Keratinocyte (primary cell): ENCODE data around the gene CUTC. TPM values are rescaled to one million over a fixed set of nuclear protein-coding genes. Genes with fewer than 3 reads are reported as not detected.

Source experiments
- DNase-seq: peaks from one replicate; pipeline ENCODE4 v3.0.0-alpha.2; 2011; ENCODE audit warnings: low read depth, missing footprints, low spot score
- FAIRE-seq: peaks from 2 replicates; lab custom pipeline; 2011; peaks lifted over from hg19 to GRCh38; lab: Jason Lieb, UNC
- H2AFZ ChIP-seq: 2 replicates; pipeline ENCODE4 v1.6.0; 2012; ENCODE audit warnings: low read length, control low read depth, inconsistent platforms; ENCODE audit not compliant: control insufficient read depth
- H3K27ac ChIP-seq: 2 replicates; pipeline ENCODE4 v1.5.1; 2011; ENCODE audit warnings: low read length; ENCODE audit not compliant: control insufficient read depth, insufficient read depth
- H3K27me3 ChIP-seq: 3 replicates; pipeline ENCODE4 v1.6.0; 2011; ENCODE audit warnings: low read length; ENCODE audit not compliant: control insufficient read depth, insufficient read depth; ENCODE audit errors: extremely low read depth
- H3K36me3 ChIP-seq, 2 experiments: 2 replicates in 1 of 2; 3 replicates in 1 of 2; pipeline ENCODE4 v1.5.1; 2011; ENCODE audit warnings: low read length in 2 of 2, mild to moderate bottlenecking in 1 of 2; ENCODE audit not compliant: control insufficient read depth in 2 of 2, insufficient read depth in 2 of 2; ENCODE audit errors: extremely low read depth in 1 of 2
- H3K4me1 ChIP-seq: 3 replicates; pipeline ENCODE4 v1.5.1; 2011; ENCODE audit warnings: low read length; ENCODE audit not compliant: control insufficient read depth, insufficient read depth; ENCODE audit errors: extremely low read depth
- H3K4me2 ChIP-seq: 3 replicates; pipeline ENCODE4 v1.6.0; 2011; ENCODE audit warnings: low read depth, low read length; ENCODE audit not compliant: control insufficient read depth, insufficient read depth; ENCODE audit errors: extremely low read depth
- H3K4me3 ChIP-seq, 3 experiments: fragments of 200-600 bp in 1 of 3; sonication (generic) in 1 of 3; 2 replicates in 2 of 3; 3 replicates in 1 of 3; pipeline ENCODE4 v1.5.1; 2011 to 2016; ENCODE audit warnings: low read length in 3 of 3, mild to moderate bottlenecking in 3 of 3, control low read depth in 2 of 3, inconsistent platforms in 1 of 3, low read depth in 1 of 3, mixed read lengths in 1 of 3, mixed run types in 1 of 3, moderate library complexity in 1 of 3; ENCODE audit not compliant: control insufficient read depth in 2 of 3, insufficient read depth in 2 of 3; ENCODE audit errors: extremely low read depth in 1 of 3
- H3K79me2 ChIP-seq: 2 replicates; pipeline ENCODE4 v1.6.0; 2012; ENCODE audit warnings: low read length; ENCODE audit not compliant: control insufficient read depth, insufficient read depth
- H3K9ac ChIP-seq: 3 replicates; pipeline ENCODE4 v1.6.0; 2011; ENCODE audit warnings: low read length; ENCODE audit not compliant: control insufficient read depth, insufficient read depth; ENCODE audit errors: extremely low read depth
- H3K9me1 ChIP-seq: 3 replicates; pipeline ENCODE4 v1.6.0; 2011; ENCODE audit warnings: low read length; ENCODE audit not compliant: control insufficient read depth, insufficient read depth; ENCODE audit errors: extremely low read depth
- H3K9me3 ChIP-seq: 2 replicates; pipeline ENCODE4 v1.5.1; 2012; ENCODE audit warnings: low read depth, low read length; ENCODE audit not compliant: control insufficient read depth
- H4K20me1 ChIP-seq: 3 replicates; pipeline ENCODE4 v1.6.0; 2011; ENCODE audit warnings: low read length; ENCODE audit not compliant: control insufficient read depth, insufficient read depth; ENCODE audit errors: extremely low read depth
- EZH2 ChIP-seq: IDR thresholded peaks from one replicate; pipeline ENCODE4 v1.6.1; 2012; ENCODE audit warnings: inconsistent platforms, mild to moderate bottlenecking, low read length, moderate library complexity
- dilution Hi-C: fragments of 300-500 bp; cut with MboI; formaldehyde crosslinking; loops from one replicate; pipeline ENCODE4 v1.7.0; 2020; ENCODE audit warnings: low sequenced_read_pairs; ENCODE audit not compliant: extremely low pct_ligation_motif_present
- polyA plus RNA-seq, 5 experiments: library from polyadenylated mRNA; depleted of rRNA in 3 of 5; stranded (reverse) in 3 of 5; stranded (forward) in 1 of 5; unstranded in 1 of 5; fragments of >200 nt; gene quantifications; 1 replicate in 1 of 5; 2 replicates in 3 of 5; 3 replicates in 1 of 5; pipeline versions ENCODE4 v1.2.1 to v1.2.3, GENCODE V29; 2011 to 2012; ENCODE audit warnings: missing spikeins in 2 of 5, low read depth in 1 of 5, low replicate concordance in 1 of 5
- TF ChIP-seq, protein P1 (sequence below), 3 experiments: IDR thresholded peaks in 1 of 3; conservative IDR thresholded peaks in 1 of 3; optimal IDR thresholded peaks in 1 of 3; 2 replicates in 2 of 3; 3 replicates in 1 of 3; pipeline versions ENCODE3 to v1.5.1; 2011; ENCODE audit warnings: low read length in 3 of 3, mild to moderate bottlenecking in 3 of 3, moderate library complexity in 2 of 3, control low read depth in 1 of 3, inconsistent platforms in 1 of 3; ENCODE audit not compliant: insufficient read depth in 2 of 3; ENCODE audit errors: extremely low read depth in 1 of 3

The CUTC gene
- polyA plus RNA-seq, 1 donor (not counting 4 experiments of a cell fraction or from before 2014, with no cell fraction given), result 29.5 TPM

DNA sequence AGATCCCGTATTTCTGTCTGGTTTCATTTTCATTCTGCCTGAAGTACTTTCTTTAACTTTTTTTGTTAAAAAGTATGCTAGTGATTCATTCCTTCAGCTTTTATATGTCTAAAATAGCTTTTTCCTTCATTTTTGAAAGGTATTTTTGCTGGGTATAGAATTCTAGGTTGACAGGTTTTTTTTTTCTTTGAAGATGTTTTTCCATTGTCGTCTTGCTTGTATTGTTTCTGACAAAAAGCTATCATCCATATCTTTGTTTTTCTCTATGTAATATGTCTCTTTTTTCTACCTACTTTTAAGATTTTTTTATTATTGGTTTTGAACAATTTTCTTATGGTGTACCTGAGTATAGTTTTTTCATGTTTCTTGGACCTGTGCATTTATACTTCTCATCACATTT, 8.2 kb downstream of the CUTC start:
- H3K4me2 ChIP-seq, result no peak overlapping the region

DNA sequence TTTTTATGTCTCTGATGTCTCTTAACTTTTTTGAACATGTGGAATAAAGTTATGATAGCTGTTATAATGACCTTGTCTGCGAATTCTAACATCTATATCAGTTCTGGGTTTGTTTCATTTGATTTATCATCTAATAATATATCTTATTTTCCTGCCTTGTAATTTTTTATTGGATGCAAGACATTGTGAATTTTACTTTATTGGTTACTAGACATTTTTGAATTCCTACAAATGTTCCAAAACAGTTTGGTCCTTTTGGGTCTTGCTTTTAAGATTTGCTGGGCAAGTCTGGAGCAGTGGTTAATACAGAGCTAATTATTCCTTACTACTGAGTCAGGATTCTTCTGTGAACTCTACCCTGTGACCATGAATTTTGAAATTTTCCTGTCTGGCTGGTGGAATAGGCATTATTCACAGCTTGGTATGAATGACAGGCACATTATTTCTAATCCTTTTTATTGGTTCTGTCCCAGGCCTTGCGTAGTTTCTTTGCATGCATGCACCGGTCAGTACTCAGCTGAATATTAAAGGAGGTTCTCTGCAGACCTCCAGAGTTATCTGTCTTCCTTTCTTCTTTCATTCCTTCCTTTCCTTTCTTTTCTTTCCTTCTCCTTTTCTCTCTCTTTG, 9.0 kb downstream of the CUTC start:
- Histone ChIP-seq H3K36me3 (peaks cover 14 to 33% of the 10 kb centered on the region in 2 experiments), H3K27me3 (no peaks in the 10 kb centered on the region), H3K9me3 (no peaks in the 10 kb centered on the region), H3K9ac (no peak overlapping the region), H3K9me1 (no peaks in the 10 kb centered on the region), H3K4me3 (no peak overlapping the region), H3K27ac (no peak overlapping the region), H3K4me1 (no peaks in the 10 kb centered on the region), H3K4me2 (no peak overlapping the region), H2AFZ (no peak overlapping the region), H3K79me2 (peaks cover 3% of the 10 kb centered on the region), H4K20me1 (no peaks in the 10 kb centered on the region)
- TF ChIP-seq, protein P1, sequence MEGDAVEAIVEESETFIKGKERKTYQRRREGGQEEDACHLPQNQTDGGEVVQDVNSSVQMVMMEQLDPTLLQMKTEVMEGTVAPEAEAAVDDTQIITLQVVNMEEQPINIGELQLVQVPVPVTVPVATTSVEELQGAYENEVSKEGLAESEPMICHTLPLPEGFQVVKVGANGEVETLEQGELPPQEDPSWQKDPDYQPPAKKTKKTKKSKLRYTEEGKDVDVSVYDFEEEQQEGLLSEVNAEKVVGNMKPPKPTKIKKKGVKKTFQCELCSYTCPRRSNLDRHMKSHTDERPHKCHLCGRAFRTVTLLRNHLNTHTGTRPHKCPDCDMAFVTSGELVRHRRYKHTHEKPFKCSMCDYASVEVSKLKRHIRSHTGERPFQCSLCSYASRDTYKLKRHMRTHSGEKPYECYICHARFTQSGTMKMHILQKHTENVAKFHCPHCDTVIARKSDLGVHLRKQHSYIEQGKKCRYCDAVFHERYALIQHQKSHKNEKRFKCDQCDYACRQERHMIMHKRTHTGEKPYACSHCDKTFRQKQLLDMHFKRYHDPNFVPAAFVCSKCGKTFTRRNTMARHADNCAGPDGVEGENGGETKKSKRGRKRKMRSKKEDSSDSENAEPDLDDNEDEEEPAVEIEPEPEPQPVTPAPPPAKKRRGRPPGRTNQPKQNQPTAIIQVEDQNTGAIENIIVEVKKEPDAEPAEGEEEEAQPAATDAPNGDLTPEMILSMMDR (optimal IDR thresholded peaks at IDR 0.05 in 1 of 3, IDR thresholded peaks at IDR 0.05 in 1 of 3, conservative IDR thresholded peaks at IDR 0.05 in 1 of 3; ENCODE audit: extremely low read depth in 1 of 3, insufficient read depth in 2 of 3, low read length in 3 of 3), result no peak
- TF ChIP-seq EZH2, result no peak
- FAIRE-seq (no peak), DNase-seq (no peak)
- dilution Hi-C loops, result no loop called here

More for the DNA sequence above, 8.2 kb downstream of the CUTC start:
- Histone ChIP-seq H3K4me3 (no peak overlapping the region), H4K20me1 (no peaks in the 10 kb centered on the region), H3K9ac (no peak overlapping the region), H3K27me3 (no peaks in the 10 kb centered on the region), H3K9me3 (no peaks in the 10 kb centered on the region), H2AFZ (no peak overlapping the region), H3K4me1 (no peaks in the 10 kb centered on the region), H3K36me3 (peaks cover 13 to 31% of the 10 kb centered on the region in 2 experiments), H3K79me2 (peaks cover 3% of the 10 kb centered on the region), H3K9me1 (no peaks in the 10 kb centered on the region), H3K27ac (no peak overlapping the region)
- TF ChIP-seq, protein P1 (optimal IDR thresholded peaks at IDR 0.05 in 1 of 3, IDR thresholded peaks at IDR 0.05 in 1 of 3, conservative IDR thresholded peaks at IDR 0.05 in 1 of 3; ENCODE audit: extremely low read depth in 1 of 3, insufficient read depth in 2 of 3, low read length in 3 of 3), result no peak
- TF ChIP-seq EZH2, result no peak
- DNase-seq (no peak), FAIRE-seq (no peak)
- dilution Hi-C loops, result no loop called here
